ENCODE results near the gene VAMP5.

DNA sequence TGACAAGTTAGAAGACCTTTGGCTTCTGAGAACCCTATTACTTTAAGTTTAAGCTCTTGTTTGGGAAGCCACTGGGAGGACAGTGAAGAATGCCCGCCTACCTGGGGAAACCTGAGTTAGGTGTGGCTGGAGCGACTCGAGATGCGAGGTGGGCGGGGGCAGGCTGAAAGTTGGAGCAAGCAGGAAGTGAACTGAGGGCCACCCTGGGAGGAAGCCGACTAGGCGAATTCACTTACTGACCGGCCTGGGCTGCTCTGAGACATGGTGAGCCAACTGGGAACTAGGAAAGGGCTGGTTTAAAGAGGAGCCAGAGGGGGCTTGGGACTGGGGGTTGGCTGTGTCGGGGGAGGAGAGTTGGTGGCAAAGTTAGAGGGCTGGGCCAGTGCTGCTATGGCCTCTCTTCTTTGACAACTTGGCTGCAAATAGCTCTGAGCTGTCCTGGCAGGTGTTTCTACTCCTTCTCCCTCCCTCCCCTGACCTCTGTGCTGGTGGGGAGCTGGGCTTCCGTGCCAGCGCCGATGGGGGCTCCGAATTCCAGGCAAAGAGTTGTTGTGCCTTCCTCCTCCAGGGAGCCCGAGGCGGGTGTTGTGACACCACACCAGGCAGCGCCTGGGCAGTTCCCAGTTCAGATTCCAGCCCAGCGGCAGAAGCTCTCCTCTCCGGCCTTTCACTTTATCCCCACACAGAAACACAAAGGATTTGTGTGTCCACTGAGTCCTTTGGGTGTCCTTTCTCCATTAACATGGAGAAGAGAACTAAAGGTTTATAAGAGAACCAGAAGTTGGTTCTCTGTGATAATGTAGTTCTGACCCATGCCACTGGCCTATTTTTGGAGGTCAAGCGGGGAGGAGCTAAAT, 6.6 kb upstream of the VAMP5 start, which contains the start of gene VAMP8:
- TF ChIP-seq, protein P1, sequence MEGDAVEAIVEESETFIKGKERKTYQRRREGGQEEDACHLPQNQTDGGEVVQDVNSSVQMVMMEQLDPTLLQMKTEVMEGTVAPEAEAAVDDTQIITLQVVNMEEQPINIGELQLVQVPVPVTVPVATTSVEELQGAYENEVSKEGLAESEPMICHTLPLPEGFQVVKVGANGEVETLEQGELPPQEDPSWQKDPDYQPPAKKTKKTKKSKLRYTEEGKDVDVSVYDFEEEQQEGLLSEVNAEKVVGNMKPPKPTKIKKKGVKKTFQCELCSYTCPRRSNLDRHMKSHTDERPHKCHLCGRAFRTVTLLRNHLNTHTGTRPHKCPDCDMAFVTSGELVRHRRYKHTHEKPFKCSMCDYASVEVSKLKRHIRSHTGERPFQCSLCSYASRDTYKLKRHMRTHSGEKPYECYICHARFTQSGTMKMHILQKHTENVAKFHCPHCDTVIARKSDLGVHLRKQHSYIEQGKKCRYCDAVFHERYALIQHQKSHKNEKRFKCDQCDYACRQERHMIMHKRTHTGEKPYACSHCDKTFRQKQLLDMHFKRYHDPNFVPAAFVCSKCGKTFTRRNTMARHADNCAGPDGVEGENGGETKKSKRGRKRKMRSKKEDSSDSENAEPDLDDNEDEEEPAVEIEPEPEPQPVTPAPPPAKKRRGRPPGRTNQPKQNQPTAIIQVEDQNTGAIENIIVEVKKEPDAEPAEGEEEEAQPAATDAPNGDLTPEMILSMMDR (IDR thresholded peaks at IDR 0.05; ENCODE audit: low read length), result no peak
- no peak for TF ChIP-seq EZH2 (optimal IDR thresholded peaks at IDR 0.05; ENCODE audit: low read depth, low read length)

Measured in MM.1S (cell line).